ENCODE data around the gene METTL17. TPM values are rescaled to one million over a fixed set of nuclear protein-coding genes. Genes with fewer than 3 reads are reported as not detected.

METTL17 gene, protein sequence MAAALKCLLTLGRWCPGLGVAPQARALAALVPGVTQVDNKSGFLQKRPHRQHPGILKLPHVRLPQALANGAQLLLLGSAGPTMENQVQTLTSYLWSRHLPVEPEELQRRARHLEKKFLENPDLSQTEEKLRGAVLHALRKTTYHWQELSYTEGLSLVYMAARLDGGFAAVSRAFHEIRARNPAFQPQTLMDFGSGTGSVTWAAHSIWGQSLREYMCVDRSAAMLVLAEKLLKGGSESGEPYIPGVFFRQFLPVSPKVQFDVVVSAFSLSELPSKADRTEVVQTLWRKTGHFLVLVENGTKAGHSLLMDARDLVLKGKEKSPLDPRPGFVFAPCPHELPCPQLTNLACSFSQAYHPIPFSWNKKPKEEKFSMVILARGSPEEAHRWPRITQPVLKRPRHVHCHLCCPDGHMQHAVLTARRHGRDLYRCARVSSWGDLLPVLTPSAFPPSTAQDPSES
- 19.1 and 25.4 TPM in 2 replicates for total RNA-seq

DNA sequence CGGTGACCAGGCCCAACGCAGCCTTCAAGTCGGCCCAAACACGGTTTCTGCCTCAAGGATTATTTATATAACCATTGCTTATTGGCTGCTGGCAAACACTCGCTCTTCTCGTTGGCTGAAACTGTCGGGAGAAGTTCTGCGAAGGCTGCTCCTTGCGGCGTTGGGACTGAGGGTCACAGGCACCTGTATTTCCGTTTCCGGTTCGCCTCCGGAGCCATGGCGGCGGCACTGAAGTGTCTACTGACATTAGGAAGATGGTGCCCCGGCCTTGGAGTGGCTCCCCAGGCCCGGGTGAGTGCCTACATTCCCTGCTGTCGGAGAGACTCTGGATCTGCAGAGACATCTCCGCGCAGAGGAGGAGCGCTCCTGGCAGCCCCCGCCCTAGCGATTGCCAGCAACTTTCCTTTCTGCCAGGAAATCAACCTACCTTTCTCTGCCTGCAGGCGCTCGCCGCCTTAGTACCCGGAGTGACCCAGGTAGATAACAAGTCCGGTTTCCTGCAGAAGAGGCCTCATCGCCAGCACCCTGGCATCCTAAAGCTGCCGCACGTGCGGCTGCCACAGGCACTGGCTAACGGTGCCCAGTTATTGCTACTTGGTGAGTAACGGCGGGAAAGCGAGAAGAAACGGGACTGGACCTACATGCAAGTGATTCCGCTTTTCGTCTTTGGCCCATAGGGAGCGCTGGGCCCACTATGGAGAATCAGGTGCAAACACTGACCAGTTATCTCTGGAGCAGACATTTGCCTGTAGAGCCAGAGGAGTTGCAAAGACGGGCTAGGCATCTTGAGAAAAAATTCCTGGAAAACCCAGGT lies at the start of gene METTL17:
TSS of gene METTL17 (plus strand) at position 194 of the 814 bp plus-strand sequence. CDS start at position 217, 23 bp downstream.

DNA sequence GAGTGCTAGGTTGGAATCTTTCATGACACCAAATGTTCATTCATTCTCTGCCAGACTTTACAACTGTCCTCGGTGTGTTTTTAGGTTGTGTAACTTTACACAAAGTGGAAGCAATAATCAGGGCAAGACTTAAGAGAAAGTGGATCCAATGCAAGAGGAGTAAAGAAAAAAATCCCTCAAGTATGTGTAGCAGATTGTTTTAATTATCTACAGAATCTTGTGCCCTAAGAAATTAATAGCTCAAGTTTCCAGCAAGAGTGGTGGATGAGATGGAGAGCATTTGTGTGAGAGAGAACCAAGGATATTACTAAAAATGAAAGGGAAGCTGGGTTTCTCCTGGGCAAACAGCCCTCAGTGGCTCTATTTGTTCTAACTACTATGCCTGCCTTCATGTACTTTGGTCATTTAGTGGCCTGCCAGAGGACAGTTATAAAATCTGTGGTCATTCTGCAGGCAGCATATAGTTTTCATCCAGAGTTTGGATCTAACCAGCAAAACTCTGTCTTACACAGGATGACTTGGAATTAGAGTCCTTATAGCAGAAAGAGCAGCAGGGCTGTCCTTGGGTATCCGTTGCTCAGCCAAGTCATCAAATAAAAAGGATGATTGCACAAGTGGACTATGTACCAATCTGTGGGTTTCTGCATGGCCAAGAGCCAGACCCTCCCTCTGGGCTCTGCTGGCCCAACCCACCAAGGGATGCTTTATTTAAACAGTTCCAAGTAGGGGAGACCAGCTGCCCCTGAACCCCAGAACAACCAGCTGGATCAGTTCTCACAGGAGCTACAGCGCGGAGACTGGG lies 34.8 kb upstream of the METTL17 start, which contains the start of gene RNASE2:
TSS of gene RNASE2 (plus strand) at position 752 of the 802 bp plus-strand sequence. CDS start 285 bp downstream, outside the sequence.

DNA sequence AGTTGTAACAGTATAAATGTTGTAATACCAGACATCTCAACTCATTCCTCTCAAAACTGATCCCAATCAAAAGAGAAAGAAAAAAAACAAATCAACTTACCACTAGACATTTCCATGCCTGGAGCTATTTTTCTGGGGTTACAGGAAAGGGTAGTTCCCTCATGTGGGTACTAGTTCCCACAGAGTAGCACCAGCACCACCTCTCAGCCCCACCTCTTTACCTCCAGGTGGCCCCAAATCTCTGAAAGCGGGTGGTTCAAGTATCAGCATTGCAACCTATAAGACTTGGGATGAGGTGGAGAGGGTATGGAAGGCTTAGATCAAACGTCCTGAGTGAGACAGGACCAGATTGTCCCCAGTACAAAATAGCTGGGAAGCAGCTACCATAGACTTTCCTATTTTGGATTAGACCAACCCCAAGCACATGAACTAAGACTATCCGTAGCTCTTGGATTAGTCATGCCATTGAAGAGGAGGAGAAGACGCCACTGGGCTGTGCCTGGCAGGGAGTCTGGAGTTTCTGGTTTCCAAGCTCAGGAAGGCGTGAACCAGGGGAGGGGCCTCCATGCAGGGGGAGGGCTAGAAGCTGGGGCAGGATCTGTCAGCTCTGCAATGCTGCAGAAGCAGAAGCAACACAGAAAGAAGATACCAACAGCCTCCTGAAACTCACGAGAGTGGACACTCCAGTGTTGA lies 9.0 kb downstream of the METTL17 start, which contains the start of gene SLC39A2:
TSS of gene SLC39A2 (plus strand) at position 620 of the 693 bp plus-strand sequence. CDS start 154 bp downstream, outside the sequence.

DNA sequence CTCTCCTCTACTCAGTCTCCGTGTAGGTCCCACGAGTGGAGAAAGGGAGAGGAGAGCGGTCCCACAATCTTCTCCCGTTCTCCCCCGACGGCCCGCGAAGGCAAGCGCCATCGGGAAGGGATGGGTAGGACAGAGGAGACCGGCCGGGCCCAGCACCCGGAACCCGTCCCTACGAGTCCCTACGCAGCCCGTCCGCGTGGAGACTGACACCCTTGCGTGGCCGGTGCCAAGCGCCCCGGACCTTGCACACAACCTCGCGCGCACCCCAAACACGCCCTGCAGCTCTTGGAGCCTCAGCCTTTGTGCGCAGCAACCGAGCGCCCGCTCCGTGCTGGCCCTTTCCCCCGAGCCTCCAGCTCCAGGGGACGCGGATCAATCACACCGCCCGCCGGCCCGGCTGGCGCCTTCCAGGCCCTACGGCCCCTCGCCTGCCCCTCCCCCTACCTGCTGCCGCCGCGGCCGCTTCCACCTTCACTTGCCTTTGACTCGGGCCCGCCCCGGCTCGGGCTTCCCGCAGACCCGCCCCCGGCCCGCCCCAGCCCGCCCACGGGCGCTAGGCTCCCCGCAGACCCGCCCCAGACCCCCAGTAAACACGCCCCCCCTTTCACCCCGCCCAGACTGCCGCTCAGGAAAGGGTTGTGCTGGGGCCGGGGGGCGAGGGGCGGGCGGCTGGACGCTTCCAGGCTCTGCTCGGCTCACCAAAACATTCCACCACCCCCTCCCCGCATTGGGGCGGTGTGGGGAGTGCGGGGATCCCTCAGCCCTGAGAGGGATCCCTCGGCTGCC lies 35.0 kb downstream of the METTL17 start, which contains the start of gene NDRG2:
TSS of gene NDRG2 (minus strand) at position 477 of the 786 bp plus-strand sequence. CDS start 1,746 bp downstream, outside the sequence.

DNA sequence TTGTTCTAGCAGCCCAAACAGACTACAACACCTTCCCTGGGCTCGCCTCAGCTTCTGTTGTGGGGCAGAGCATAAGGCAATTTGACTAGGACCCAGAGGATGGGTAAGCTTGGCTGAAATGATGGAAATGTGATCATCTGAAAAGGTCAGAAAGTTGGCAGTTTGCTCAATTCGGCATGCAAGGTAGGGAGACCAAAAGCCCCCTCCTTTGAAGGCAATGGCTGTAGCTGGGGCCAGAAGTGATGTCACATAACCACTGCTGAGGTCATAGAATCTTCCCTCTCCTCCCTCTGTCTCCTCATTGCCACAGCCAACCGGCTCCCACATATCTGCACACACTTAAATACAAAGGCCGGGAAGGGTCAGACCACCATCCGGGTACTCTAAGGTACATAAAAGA lies 40.1 kb downstream of the METTL17 start, which contains the start of gene TPPP2:
TSS of gene TPPP2 (plus strand) at position 301 of the 400 bp plus-strand sequence. CDS start 365 bp downstream, outside the sequence.

DNA sequence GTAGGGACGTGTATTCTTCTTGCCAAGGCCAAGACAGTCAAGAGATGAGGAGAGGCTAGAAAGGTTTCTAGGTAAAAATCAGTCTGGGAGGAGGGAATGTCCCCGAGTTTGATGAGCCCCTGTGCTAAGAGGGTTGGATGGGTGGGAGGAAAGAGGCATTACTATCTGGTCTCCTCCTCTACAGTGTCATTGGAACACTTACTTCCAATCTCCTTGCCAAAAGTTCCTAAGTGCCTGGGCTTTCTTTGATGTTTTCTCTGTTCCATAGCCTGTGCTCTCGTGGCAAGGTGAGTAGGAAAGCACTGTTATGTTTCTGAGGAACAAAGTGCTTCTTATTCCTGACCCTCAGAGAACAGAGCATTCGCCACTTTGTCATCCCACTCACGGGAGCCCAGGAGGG lies 44.9 kb downstream of the METTL17 start, which contains the start of gene RNASE13:
TSS of gene RNASE13 (minus strand) at position 101 of the 400 bp plus-strand sequence. CDS start 519 bp downstream, outside the sequence.

DNA sequence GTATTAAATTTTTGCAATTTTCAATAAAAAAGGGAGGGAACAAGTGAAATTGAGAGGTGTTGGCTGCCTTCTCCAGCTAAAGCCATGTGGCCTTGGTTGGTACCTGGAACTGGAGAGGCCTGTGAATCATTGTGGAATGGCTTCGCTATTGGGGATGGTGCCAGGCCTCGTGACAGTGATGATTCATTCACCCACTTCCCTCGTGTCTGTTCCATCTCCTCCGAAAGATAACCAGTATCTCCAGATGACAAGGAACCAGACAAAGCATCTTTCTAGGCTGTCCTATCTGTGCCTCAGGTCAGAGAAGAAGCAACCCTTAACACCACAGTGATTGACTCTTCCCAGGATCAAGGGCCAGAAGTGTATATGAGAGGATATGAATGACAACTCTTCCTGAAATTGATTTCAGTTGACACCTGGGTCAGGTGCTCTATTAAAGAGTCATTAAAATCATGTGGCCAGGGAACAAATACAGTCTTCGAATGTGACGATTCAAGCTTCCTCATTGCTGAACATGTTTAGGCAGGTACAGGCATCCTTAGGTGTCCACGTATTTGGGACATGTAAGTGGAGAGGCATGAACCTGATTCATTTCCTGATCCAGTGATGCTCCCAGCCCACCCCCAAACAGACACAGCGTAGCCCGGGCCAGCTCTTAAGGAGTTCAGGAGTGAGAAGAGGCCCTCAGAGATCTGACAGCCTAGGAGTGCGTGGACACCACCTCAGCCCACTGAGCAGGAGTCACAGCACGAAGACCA lies 52.1 kb downstream of the METTL17 start, which contains the start of gene RNASE7:
TSS of gene RNASE7 (plus strand) at position 687 of the 758 bp plus-strand sequence. CDS start 631 bp downstream, outside the sequence.

Other genes with a start within 250 kb of the METTL17 start
- not detected in 2 replicates for gene EDDM3A, start 244.1 kb upstream of the METTL17 start, total RNA-seq
- gene EDDM3B, start 221.6 kb upstream of the METTL17 start, total RNA-seq = not detected in 2 replicates
- not detected in 2 replicates for gene RNASE6, start 208.7 kb upstream of the METTL17 start, total RNA-seq
- gene RNASE1, start 187.1 kb upstream of the METTL17 start, total RNA-seq = 0.16 TPM in 1 of 2 replicates, not detected in the other
- 0.16 TPM in 1 of 2 replicates, not detected in the other for gene RNASE3, start 98.6 kb upstream of the METTL17 start, total RNA-seq
- gene RNASE2, start 34.5 kb upstream of the METTL17 start, total RNA-seq = not detected in 2 replicates
- 0.95 TPM in 1 of 2 replicates, not detected in the other for gene SLC39A2, start 9.3 kb downstream of the METTL17 start, total RNA-seq
- 0.52 TPM in 1 of 2 replicates, not detected in the other for gene NDRG2, start 35.1 kb downstream of the METTL17 start, total RNA-seq
- gene TPPP2, start 40.2 kb downstream of the METTL17 start, total RNA-seq = not detected in 2 replicates
- gene RNASE13, start 44.8 kb downstream of the METTL17 start, total RNA-seq = not detected in 2 replicates
- not detected in 2 replicates for gene RNASE7, start 52.4 kb downstream of the METTL17 start, total RNA-seq
- gene RNASE8, start 67.8 kb downstream of the METTL17 start, total RNA-seq = not detected in 2 replicates
- gene ARHGEF40, start 80.3 kb downstream of the METTL17 start, total RNA-seq = 37.4 and 40.5 TPM in 2 replicates
- gene ZNF219, start 108.7 kb downstream of the METTL17 start, total RNA-seq = 0.63 and 1.1 TPM in 2 replicates
- gene TMEM253, start 111.1 kb downstream of the METTL17 start, total RNA-seq = not detected in 2 replicates
- not detected in 2 replicates for gene OR5AU1, start 166.1 kb downstream of the METTL17 start, total RNA-seq

Measured in bronchial smooth muscle cell (primary cell).